OCI-LY7 (cell line): ENCODE measurements around the gene ZSWIM8. TPM values are rescaled to one million over a fixed set of nuclear protein-coding genes. Genes with fewer than 3 reads are reported as not detected.
"Not testable (repeated sequence)": the region's sequence is repeated elsewhere in the genome, so short reads cannot be mapped to it uniquely, and the experiment has no call there.

Experiments used
- BruUV-seq: library from RNA; stranded (reverse); fragments of 400-500 nt; replicated peaks from 2 replicates; lab custom pipeline; 2021; lab: Mats Ljungman, UMichigan
- CTCF ChIA-PET: fragments of 300-600 bp; sonication (Branson Sonifier 250); formaldehyde crosslinking; loops from one replicate; lab custom pipeline; 2022; ENCODE audit warnings: antibody characterized with exemption; ENCODE audit not compliant: unreplicated experiment; lab: Charles Lee
- POLR2A ChIA-PET: fragments of 300-600 bp; sonication (Branson Sonifier 250); formaldehyde crosslinking; loops from one replicate; lab custom pipeline; 2022; ENCODE audit warnings: antibody characterized with exemption; lab: Charles Lee
- DNase-seq: peaks from one replicate; pipeline ENCODE4 v3.0.0-alpha.2; 2015; ENCODE audit warnings: low spot score
- H2AFZ ChIP-seq: fragments of 200-600 bp; sonication (generic), shearing (Covaris generic); 2 replicates; pipeline ENCODE4 v1.6.1; 2014; ENCODE audit warnings: mild to moderate bottlenecking, antibody characterized with exemption, low read length, moderate library complexity
- H3K27ac ChIP-seq: fragments of 200-600 bp; sonication (generic); 2 replicates; pipeline ENCODE4 v1.5.1; 2014; ENCODE audit warnings: mixed run types, low read depth, mild to moderate bottlenecking, moderate library complexity, low read length, inconsistent platforms; ENCODE audit not compliant: poor library complexity, severe bottlenecking
- H3K36me3 ChIP-seq: fragments of 200-600 bp; sonication (generic); 2 replicates; pipeline ENCODE4 v1.6.1; 2014; ENCODE audit warnings: mild to moderate bottlenecking, antibody characterized with exemption, low read length, moderate library complexity, mixed read lengths; ENCODE audit not compliant: insufficient read depth
- H3K4me1 ChIP-seq: fragments of 200-600 bp; sonication (generic); 2 replicates; pipeline ENCODE4 v1.5.1; 2014; ENCODE audit warnings: mild to moderate bottlenecking, low read length; ENCODE audit not compliant: insufficient read depth, poor library complexity, severe bottlenecking
- H3K4me2 ChIP-seq: fragments of 200-600 bp; sonication (generic); 2 replicates; pipeline ENCODE4 v1.6.1; 2014; ENCODE audit warnings: mild to moderate bottlenecking, low read length
- H3K4me3 ChIP-seq: fragments of 200-600 bp; sonication (generic); 2 replicates; pipeline ENCODE4 v1.5.1; 2014; ENCODE audit warnings: mild to moderate bottlenecking, low read depth, low read length; ENCODE audit not compliant: poor library complexity, severe bottlenecking
- H3K79me2 ChIP-seq: fragments of 200-600 bp; sonication (generic); 2 replicates; pipeline ENCODE4 v1.6.1; 2016; ENCODE audit warnings: low read depth, mild to moderate bottlenecking, low read length, moderate library complexity, mixed read lengths; ENCODE audit not compliant: insufficient read depth
- H3K9me2 ChIP-seq: fragments of 200-600 bp; sonication (generic); 2 replicates; pipeline ENCODE4 v1.6.1; 2016; ENCODE audit warnings: mild to moderate bottlenecking, low read length, mixed read lengths; ENCODE audit not compliant: insufficient read depth
- H3K9me3 ChIP-seq: fragments of 200-600 bp; sonication (generic); 2 replicates; pipeline ENCODE4 v1.6.1; 2014; ENCODE audit warnings: mild to moderate bottlenecking, mixed run types, low read length, mixed read lengths
- H4K20me1 ChIP-seq: fragments of 200-600 bp; sonication (generic); 2 replicates; pipeline ENCODE4 v1.6.1; 2014; ENCODE audit warnings: mild to moderate bottlenecking, antibody characterized with exemption, low read length, moderate library complexity, mixed read lengths; ENCODE audit not compliant: insufficient read depth
- EZH2phosphoT487 ChIP-seq: fragments of 200-600 bp; sonication (generic); IDR thresholded peaks from 2 replicates; pipeline ENCODE4 v1.6.1; 2018; ENCODE audit warnings: low read depth, borderline replicate concordance, mild to moderate bottlenecking, mixed run types, antibody characterized with exemption, low read length, moderate library complexity, mixed read lengths
- intact Hi-C: fragments of 100-400 bp; cut with micrococcal nuclease; formaldehyde crosslinking; loops from one replicate; pipeline ENCODE4 v1.10.0; 2022; ENCODE audit not compliant: unreplicated experiment
- total RNA-seq, 2 experiments: library from RNA; depleted of rRNA in 1 of 2; stranded (reverse); fragments of >200 nt in 1 of 2; shearing (Covaris generic) in 1 of 2; gene quantifications; 2 replicates each; pipeline ENCODE4 v1.2.3, GENCODE V29; 2014 to 2022
- TF ChIP-seq, protein P1 (sequence below): fragments of 200-600 bp; sonication (generic); conservative IDR thresholded peaks from 2 replicates; pipeline ENCODE4 v1.5.1; 2014; ENCODE audit warnings: mild to moderate bottlenecking, antibody characterized with exemption, low read length, moderate library complexity, mixed read lengths

The ZSWIM8 gene
- total RNA-seq, 2 experiments from 2014 or later, result 22.0 to 52.6 TPM

GRCh38 chr10:73785721-73786511 is 510 bp downstream of the ZSWIM8 start:
- intact Hi-C loops, result loop anchor here (1.0 kb wide), 1 partner anchor 25 kb away; the partner anchor contains the start of gene NDST2

DNA sequence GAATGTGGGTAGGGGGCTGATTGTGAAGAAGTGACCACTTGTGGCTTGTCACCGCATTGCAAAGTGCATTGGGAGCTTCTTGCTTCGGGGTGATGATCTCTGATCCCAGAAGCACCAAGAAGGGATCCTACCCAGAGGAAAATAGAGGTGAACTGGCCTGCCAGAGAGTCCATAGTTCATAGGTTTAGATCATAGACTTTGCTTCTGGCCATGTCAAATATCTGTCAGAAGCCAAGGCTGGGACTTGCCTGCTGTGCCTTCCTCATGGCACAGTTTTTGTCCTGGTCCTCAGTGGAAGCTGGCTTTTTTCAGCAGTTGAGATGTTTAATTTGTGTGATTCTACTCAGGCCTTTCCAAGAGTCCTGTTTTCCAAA is 1.1 kb downstream of the ZSWIM8 start:
- peaks cover 12% of the 10 kb centered on the region; the same call in 1 of the 2 replicates for H4K20me1 ChIP-seq
- intact Hi-C loops, result no loop called here
- H3K79me2 ChIP-seq, result peaks cover 43% of the 10 kb centered on the region

More at GRCh38 chr10:73785721-73786511, 510 bp downstream of the ZSWIM8 start:
- Histone ChIP-seq H2AFZ (peak overlapping the region; percentile 37; the same call in 1 of the 2 replicates), H3K4me2 (peak overlapping the region; percentile 89), H3K27ac (peak overlapping the region; percentile 67), H3K4me1 (peaks cover 26% of the 10 kb centered on the region), H3K9me2 (no peaks in the 10 kb centered on the region), H4K20me1 (peaks cover 12% of the 10 kb centered on the region; the same call in 1 of the 2 replicates), H3K4me3 (peak overlapping the region; percentile 83), H3K9me3 (no peaks in the 10 kb centered on the region), H3K79me2 (peaks cover 48% of the 10 kb centered on the region), H3K36me3 (peaks cover 12% of the 10 kb centered on the region; the same call in 1 of the 2 replicates)
- TF ChIP-seq EZH2phosphoT487, result no peak
- TF ChIP-seq, protein P1, sequence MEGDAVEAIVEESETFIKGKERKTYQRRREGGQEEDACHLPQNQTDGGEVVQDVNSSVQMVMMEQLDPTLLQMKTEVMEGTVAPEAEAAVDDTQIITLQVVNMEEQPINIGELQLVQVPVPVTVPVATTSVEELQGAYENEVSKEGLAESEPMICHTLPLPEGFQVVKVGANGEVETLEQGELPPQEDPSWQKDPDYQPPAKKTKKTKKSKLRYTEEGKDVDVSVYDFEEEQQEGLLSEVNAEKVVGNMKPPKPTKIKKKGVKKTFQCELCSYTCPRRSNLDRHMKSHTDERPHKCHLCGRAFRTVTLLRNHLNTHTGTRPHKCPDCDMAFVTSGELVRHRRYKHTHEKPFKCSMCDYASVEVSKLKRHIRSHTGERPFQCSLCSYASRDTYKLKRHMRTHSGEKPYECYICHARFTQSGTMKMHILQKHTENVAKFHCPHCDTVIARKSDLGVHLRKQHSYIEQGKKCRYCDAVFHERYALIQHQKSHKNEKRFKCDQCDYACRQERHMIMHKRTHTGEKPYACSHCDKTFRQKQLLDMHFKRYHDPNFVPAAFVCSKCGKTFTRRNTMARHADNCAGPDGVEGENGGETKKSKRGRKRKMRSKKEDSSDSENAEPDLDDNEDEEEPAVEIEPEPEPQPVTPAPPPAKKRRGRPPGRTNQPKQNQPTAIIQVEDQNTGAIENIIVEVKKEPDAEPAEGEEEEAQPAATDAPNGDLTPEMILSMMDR, result peak; percentile 34; the same call in 1 of the 2 replicates
- POLR2A ChIA-PET, result interaction anchor here (0.8 to 2.1 kb wide), 7 partner anchors 9 to 55 kb away, joined by 3 to 14 read pairs (median 5); no protein-coding TSS in a partner anchor
- BruUV-seq, result no TSS peak
- CTCF ChIA-PET, result interaction anchor here (0.6 to 1.3 kb wide), 4 partner anchors 9 to 93 kb away, joined by 3 to 5 read pairs (median 4); a partner anchor contains a TSS
- DNase-seq, result peak; percentile 54

DNA sequence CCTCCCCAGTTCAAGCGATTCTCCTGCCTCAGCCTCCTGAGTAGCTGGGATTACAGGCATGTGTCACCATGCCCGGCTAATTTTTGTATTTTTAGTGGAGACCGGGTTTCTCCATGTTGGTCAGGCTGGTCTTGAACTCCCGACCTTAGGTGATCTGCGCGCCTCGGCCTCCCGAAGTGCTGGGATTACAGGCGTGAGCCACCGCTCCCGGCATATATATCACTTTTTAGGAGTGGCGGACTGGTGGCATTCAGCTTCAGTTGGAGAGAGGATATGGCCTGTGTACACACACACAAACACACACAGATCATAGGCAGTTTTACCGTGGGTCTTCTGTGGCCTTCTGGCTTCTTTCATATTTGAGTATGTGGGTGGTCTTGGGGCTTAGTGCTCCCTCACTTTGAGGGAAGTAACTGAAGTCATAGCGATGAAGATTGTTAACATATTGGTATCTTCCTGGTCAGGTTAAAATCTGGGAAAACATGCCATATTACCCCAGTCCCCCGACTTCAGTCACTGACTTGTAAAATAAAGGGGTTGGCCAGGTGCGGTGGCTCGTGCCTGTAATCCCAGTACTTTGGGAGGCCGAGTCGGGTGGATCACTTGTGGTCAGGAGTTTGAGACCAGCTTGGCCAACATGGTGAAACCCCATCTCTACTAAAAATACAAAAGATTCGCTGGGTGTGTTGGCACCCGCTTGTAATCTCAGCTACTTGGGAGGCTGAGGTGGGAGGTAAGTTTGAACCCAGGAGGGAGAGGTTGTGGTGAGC is 1.8 kb downstream of the ZSWIM8 start:
- H3K79me2 ChIP-seq, result peaks cover 40% of the 10 kb centered on the region
- CTCF ChIA-PET, result interaction anchor here (1.3 kb wide), 1 partner anchor 15 kb away, joined by 5 read pairs; a partner anchor contains a TSS

More for the DNA sequence above, 1.1 kb downstream of the ZSWIM8 start:
- Histone ChIP-seq H3K4me2 (peak overlapping the region; percentile 89), H3K4me1 (peaks cover 23% of the 10 kb centered on the region), H3K36me3 (peaks cover 17% of the 10 kb centered on the region; the same call in 1 of the 2 replicates), H3K4me3 (peak overlapping the region; percentile 83), H3K9me3 (no peaks in the 10 kb centered on the region), H3K27ac (peak overlapping the region; percentile 67), H2AFZ (peak overlapping the region; percentile 37; the same call in 1 of the 2 replicates), H3K9me2 (no peaks in the 10 kb centered on the region)
- ChIA-PET CTCF (interaction anchor here (1.0 to 1.3 kb wide), 2 partner anchors 13 to 14 kb away, joined by 4 to 5 read pairs; a partner anchor contains a TSS), POLR2A (interaction anchor here (0.8 to 2.1 kb wide), 7 partner anchors 8 to 56 kb away, joined by 3 to 14 read pairs (median 5); no protein-coding TSS in a partner anchor)
- BruUV-seq, result no TSS peak
- DNase-seq, result no peak
- TF ChIP-seq, protein P1, result no peak
- no peak for TF ChIP-seq EZH2phosphoT487

More for the DNA sequence above, 1.8 kb downstream of the ZSWIM8 start:
- H3K4me3 ChIP-seq, BruUV-seq, H3K9me3 ChIP-seq, H3K9me2 ChIP-seq, intact Hi-C loops, H3K27ac ChIP-seq, H2AFZ ChIP-seq, DNase-seq: not testable (repeated sequence)
- peak overlapping the region; percentile 89; the same call in 1 of the 2 replicates for H3K4me2 ChIP-seq
- peaks cover 12% of the 10 kb centered on the region; the same call in 1 of the 2 replicates for H4K20me1 ChIP-seq
- H3K36me3 ChIP-seq, result peaks cover 25% of the 10 kb centered on the region; the same call in 1 of the 2 replicates
- peaks cover 23% of the 10 kb centered on the region for H3K4me1 ChIP-seq
- POLR2A ChIA-PET, result interaction anchor here (0.6 to 2.1 kb wide), 5 partner anchors 7 to 23 kb away, joined by 3 to 14 read pairs (median 5); no protein-coding TSS in a partner anchor
